GM21528 (cell line): Measurements from ENCODE around the gene ERP44.

Source experiments
- ATAC-seq: cut with Tn5 transposase; IDR thresholded peaks from one replicate; pipeline ENCODE4 v1.9.1; 2021; ENCODE audit warnings: mild to moderate bottlenecking, moderate library complexity; ENCODE audit not compliant: unreplicated experiment, low FRiP score

Gene ERP44

DNA sequence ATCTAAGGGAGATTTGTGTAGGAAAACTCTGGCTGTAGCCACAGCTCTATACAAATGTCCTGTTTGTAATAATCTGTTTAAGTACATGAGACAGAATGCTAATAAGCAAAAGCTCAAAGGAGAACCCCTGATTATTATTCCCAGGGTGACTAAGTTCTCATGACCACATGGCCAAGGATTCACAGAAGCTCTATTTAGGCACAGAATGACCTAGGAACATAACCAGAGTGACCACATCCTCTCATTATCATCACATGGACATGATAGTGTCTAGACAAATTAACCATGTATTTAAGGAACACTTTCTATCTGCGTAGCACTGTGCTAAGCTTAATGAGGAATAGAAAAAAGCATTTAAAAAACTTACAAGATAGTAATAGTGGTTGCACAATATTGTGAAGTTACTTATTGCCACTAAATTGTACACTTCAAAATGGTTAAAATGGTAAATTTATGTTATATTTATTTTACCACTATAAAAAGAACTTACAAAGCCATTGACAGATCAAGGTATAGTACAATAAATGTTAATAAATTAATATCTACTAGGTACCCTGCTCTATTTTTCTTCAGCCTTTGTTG, 136.0 kb downstream of the ERP44 start:
- no peak for ATAC-seq

DNA sequence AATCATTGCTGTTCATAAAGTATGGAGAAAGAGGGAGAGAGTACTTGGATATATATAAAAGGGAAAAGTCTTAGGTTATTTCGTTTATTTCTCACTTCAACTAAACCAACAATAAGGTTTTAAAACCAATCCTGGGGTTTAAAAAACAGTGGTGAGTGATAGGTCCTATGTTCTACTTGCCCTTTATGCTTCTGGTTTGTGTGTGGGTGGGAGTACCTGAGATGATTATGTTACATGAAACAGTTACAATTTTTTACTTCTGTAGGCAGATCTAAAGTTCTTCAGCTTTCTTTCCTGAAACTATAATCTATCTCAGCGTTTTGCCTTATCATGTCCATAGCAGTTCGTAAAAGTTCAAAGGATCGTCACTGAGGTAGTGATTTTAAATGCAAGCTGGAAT, 143.2 kb downstream of the ERP44 start:
- no peak for ATAC-seq

DNA sequence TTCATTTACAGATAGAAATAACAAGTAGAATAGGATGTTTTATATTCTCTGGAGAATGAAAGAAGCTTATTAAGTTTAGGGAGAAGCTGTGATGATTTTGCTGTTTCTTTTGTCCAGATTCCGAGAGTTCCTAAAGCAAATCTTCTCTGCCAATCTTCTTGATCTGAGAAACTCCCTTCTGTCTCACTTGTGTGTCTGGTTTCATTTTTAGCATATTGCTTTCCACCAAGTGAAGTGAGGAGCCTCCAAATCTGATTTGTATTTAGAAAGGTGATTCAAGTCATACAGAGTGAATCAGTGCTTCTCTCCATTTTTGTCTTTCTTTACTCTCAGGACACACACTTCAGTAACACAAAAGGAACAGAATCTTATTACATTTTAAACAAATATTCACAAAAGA, 144.0 kb downstream of the ERP44 start:
- ATAC-seq: no peak

DNA sequence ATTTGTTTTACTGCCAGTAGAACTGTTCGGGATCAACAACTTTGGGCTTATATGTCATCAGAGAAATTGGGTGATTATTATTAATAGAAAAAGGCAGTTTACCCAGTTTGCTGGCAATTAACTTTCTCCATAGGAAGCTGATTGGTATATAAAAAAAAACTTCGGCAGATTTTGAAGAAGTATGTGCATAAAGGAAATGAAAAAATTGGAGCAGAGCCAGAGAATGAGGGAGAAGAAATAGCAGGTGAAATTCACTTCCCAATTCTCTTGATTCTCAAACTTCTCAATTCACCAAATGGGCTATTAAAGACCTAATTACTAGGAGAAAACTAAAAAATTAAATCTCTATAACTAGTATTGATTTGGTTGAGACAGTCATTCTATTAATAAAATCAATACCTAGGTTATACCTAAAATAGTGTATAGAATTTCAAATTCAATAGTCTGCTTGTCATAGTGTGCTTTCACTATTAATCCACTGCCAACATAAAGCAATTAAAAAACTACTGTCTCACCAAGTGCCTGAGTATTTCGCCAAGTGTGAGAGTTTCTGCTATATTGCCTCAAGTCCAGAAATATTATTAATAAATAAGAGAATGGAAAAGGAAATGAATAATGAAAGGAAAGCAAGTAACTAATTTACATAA, 144.8 kb downstream of the ERP44 start:
- no peak for ATAC-seq

DNA sequence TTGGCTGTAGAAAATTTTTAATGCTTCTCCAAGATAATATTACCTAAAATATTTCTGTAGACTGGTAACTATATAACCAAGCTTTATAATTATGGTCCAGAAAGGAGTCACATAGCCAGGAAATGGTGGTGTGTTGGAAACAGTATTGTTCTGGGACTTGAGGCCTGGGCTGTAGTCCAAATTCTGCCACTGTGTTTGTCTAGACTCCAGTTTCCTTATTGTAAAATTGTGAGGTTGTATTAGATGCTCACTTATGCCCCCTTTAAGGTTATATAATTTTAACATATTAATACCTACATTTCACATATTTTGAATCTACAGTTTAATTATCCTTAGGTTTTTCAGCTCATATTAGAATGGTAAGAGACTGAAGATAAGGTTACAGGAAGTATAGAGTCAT, 149.9 kb downstream of the ERP44 start:
- no peak for ATAC-seq

DNA sequence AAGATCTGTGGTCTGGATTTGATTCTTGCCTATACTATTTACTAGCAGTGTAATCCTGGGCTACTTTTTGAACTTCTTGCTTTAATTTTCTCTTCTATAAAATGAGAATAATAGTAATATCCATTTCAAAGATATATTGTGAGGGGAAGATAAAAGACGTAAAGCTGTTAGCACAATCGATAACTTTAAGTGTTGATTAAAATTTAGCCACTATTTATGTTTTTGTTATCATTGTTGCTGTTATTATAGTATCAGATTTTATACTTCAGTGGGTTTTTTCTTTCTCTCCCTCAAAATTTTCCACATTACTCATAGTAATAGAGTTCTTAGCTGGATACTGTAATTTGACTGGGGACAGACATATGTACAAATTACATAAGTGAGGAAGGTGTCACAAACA, 150.3 kb downstream of the ERP44 start:
- no peak for ATAC-seq

DNA sequence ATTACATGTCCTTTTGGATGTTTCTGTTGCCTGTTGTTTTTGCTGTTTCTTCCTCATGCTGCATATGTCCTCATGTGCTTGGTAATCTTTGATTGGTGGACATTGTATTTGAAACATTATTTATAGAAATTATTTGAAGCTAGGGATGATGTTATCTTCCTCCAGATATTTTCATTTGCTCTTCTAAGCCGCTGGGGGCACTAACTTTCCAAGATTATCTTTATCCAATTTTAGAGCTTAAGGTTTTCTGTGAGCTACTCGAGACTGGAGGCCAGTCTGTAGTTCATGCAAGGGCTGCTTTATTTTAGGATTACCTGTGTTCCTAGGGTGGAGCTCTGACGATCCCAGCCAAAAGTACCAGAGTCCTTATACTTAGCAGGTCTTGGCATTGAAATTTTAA, 151.4 kb downstream of the ERP44 start:
- ATAC-seq: no peak

DNA sequence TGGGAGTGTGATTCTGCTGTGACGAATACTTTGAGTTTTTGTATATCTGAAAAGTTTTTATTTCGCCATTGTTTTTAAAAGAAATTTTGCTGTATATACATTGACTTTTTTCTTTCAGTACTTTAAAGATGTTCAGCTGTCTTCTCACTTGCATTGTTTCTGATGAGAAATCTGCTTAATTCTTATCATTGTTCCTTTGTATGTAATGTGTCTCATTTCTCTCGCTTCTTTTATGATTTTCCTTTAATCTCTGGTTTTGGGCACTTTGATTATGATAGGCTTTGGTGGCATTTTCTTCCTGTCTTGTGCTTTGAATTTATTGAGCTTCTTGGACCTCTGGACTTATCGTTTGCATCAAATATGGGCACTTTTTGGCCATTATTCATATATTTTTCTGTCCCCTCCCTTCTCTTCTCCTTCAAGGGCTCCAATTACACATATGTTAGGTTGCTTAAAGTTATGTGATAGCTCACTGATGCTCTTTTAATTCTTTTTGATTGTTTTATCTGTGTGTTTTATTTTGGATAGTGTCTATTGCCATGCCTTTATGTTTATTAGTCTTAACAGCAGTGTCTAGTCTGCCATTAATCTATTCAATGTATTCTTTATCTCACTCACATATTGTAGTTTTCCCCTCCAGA, 161.7 kb downstream of the ERP44 start:
- no peak for ATAC-seq

DNA sequence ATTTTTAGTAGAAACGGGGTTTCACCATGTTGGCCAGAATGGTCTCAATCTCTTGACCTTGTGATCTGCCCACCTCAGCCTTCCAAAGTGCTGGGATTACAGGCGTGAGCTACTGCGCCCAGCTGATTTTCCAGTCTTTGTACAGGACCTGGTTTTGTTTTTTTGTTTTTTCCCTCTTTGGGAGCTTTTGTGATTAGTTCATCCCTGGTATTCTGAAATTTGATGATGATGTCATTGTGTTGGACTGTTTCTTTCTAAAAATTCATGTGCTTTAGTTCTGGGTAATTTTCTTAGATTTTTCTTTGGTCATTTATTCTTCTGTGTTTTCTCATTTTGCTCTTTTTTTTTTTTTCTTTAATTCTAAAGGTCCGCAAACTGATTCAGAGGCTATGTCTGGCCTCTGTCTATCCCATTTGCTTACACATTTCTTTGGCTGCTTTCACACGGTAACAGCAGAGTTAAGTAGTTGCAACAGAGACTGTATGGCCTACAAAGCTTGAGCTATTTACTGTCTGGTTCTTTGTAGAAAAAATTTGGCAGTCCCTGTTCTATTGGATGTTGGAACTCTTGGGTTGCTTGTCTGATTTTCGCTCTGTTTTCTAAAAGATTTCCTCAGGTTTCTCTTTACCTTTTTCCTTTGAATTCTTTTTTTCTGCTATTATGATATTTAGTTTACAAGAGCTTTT, 167.5 kb downstream of the ERP44 start:
- no peak for ATAC-seq

DNA sequence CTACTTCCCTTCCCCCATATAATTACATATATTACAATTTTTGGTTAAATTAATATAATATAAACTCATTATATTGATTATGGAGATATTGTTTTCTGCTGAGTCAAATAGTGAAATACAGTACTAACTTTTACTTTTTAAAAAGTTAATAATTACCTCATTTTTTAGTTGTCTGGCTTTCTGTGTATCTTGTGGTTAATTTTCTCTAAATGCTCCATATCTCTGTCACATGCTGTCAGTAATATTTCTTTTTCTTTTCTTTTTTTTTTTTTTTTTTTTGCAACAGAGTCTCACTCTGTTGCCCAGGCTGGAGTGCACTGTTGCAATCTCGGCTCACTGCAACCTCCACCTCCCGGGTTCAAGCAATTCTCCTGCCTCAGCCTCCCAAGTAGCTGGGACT, 169.1 kb downstream of the ERP44 start:
- ATAC-seq: no peak
